Measurements from ENCODE around the gene CAMSAP1.

GRCh38 chr9:135857371-135857786, 50.0 kb downstream of the CAMSAP1 start:
- TF ChIP-seq, protein P1, sequence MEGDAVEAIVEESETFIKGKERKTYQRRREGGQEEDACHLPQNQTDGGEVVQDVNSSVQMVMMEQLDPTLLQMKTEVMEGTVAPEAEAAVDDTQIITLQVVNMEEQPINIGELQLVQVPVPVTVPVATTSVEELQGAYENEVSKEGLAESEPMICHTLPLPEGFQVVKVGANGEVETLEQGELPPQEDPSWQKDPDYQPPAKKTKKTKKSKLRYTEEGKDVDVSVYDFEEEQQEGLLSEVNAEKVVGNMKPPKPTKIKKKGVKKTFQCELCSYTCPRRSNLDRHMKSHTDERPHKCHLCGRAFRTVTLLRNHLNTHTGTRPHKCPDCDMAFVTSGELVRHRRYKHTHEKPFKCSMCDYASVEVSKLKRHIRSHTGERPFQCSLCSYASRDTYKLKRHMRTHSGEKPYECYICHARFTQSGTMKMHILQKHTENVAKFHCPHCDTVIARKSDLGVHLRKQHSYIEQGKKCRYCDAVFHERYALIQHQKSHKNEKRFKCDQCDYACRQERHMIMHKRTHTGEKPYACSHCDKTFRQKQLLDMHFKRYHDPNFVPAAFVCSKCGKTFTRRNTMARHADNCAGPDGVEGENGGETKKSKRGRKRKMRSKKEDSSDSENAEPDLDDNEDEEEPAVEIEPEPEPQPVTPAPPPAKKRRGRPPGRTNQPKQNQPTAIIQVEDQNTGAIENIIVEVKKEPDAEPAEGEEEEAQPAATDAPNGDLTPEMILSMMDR (conservative IDR thresholded peaks at IDR 0.05 in 1 of 2, IDR thresholded peaks at IDR 0.05 in 1 of 2; ENCODE audit: low read depth in 1 of 2, low read length in 2 of 2): no peak
- TF ChIP-seq EZH2 (IDR thresholded peaks at IDR 0.05; ENCODE audit: low read length, missing control alignments): no peak
